ENCODE measurements around the gene GRAMD1B. TPM values are rescaled to one million over a fixed set of nuclear protein-coding genes. Genes with fewer than 3 reads are reported as not detected.

GRAMD1B gene
- total and polyA plus RNA-seq, 4 donors, result 0.29 to 2.6 (median 1.3) TPM

- no peaks in the 10 kb centered on the region for H3K4me1 ChIP-seq (ENCODE audit: control insufficient read depth in 4 of 4, insufficient read depth in 4 of 4, low read length in 3 of 4)
- no peak overlapping the region for H3K9ac ChIP-seq (ENCODE audit: low read depth in 1 of 2, low read length in 2 of 2)
- H3K27me3 ChIP-seq (ENCODE audit: control insufficient read depth in 4 of 4, insufficient read depth in 4 of 4, low read length in 3 of 4), result no peaks in the 10 kb centered on the region
- TF ChIP-seq HNF4A (conservative IDR thresholded peaks at IDR 0.05) (no peak), EGR1 (IDR thresholded peaks at IDR 0.05; ENCODE audit: low read depth in 2 of 2) (no peak), GABPA (IDR thresholded peaks at IDR 0.05 in 1 of 2, conservative IDR thresholded peaks at IDR 0.05 in 1 of 2) (no peak), MAX (IDR thresholded peaks at IDR 0.05) (no peak)
- DNase-seq (ENCODE audit: low spot score), result no peak
- H3K4me3 ChIP-seq (ENCODE audit: low read depth in 1 of 3, low read length in 3 of 3), result no peak overlapping the region
- H3K27ac ChIP-seq (ENCODE audit: low read depth in 1 of 2, low read length in 2 of 2), result no peak overlapping the region
- WGBS, result 89% methylated on average over 4 of the region's 4 CpGs
- H3K9me3 ChIP-seq (ENCODE audit: control insufficient read depth in 4 of 4, low read length in 3 of 4), result no peaks in the 10 kb centered on the region
- no peaks in the 10 kb centered on the region for H3K36me3 ChIP-seq (ENCODE audit: control insufficient read depth in 4 of 4, insufficient read depth in 3 of 4, low read depth in 1 of 4, low read length in 3 of 4)
Measured at GRCh38 chr11:123537726-123538125, 107.7 kb downstream of the GRAMD1B start.

GRCh38 chr11:123543797-123544196 is 113.7 kb downstream of the GRAMD1B start:
- no peaks in the 10 kb centered on the region for H3K36me3 ChIP-seq (ENCODE audit: control insufficient read depth in 4 of 4, insufficient read depth in 3 of 4, low read depth in 1 of 4, low read length in 3 of 4)
- no peak overlapping the region for H3K9ac ChIP-seq (ENCODE audit: low read depth in 1 of 2, low read length in 2 of 2)
- 74% methylated on average over 4 of the region's 4 CpGs for WGBS
- H3K4me1 ChIP-seq (ENCODE audit: control insufficient read depth in 4 of 4, insufficient read depth in 4 of 4, low read length in 3 of 4), result no peaks in the 10 kb centered on the region
- H3K27ac ChIP-seq (ENCODE audit: low read depth in 1 of 2, low read length in 2 of 2), result no peak overlapping the region
- no peak for DNase-seq (ENCODE audit: low spot score)
- TF ChIP-seq SP1 (IDR thresholded peaks at IDR 0.05) (no peak), RXRA (IDR thresholded peaks at IDR 0.05) (no peak), ZBTB33 (IDR thresholded peaks at IDR 0.05) (no peak), NR2F2 (IDR thresholded peaks at IDR 0.05) (no peak), JUND (IDR thresholded peaks at IDR 0.05) (no peak), MAX (IDR thresholded peaks at IDR 0.05) (no peak), REST (IDR thresholded peaks at IDR 0.05) (no peak), YY1 (IDR thresholded peaks at IDR 0.05) (no peak), FOXA1 (IDR thresholded peaks at IDR 0.05) (no peak), CTCF (IDR thresholded peaks at IDR 0.05; ENCODE audit: low read depth, low read length, missing input control) (no peak), HNF4G (IDR thresholded peaks at IDR 0.05) (no peak), GABPA (IDR thresholded peaks at IDR 0.05 in 1 of 2, conservative IDR thresholded peaks at IDR 0.05 in 1 of 2) (no peak), FOXA2 (IDR thresholded peaks at IDR 0.05) (no peak), HNF4A (conservative IDR thresholded peaks at IDR 0.05) (no peak), ATF3 (IDR thresholded peaks at IDR 0.05) (no peak), EGR1 (IDR thresholded peaks at IDR 0.05; ENCODE audit: low read depth in 2 of 2) (no peak)
- no peaks in the 10 kb centered on the region for H3K27me3 ChIP-seq (ENCODE audit: control insufficient read depth in 4 of 4, insufficient read depth in 4 of 4, low read length in 3 of 4)
- H3K4me3 ChIP-seq (ENCODE audit: low read depth in 1 of 3, low read length in 3 of 3), result no peak overlapping the region
- H3K9me3 ChIP-seq (ENCODE audit: control insufficient read depth in 4 of 4, low read length in 3 of 4), result no peaks in the 10 kb centered on the region

Measured in liver (tissue), 9 donors.